WI38 (cell line): Measurements from ENCODE around the gene LINC01488.

Source experiments
- H3K4me3 ChIP-seq: 2 replicates; pipeline ENCODE4 v1.5.1; 2011; ENCODE audit warnings: low read depth, mild to moderate bottlenecking, control low read depth, low read length
- CTCF ChIP-seq: IDR thresholded peaks from 2 replicates; pipeline ENCODE4 v1.5.1; 2012; ENCODE audit warnings: low read depth, mild to moderate bottlenecking, control low read depth, low read length

LINC01488 gene

GRCh38 chr11:69515271-69516245 is 34.1 kb downstream of the LINC01488 start:
- H3K4me3 ChIP-seq: no peak overlapping the region
- no peak for TF ChIP-seq CTCF

- TF ChIP-seq CTCF: no peak
- H3K4me3 ChIP-seq: no peak overlapping the region
Measured at GRCh38 chr11:69516526-69516925, 35.1 kb downstream of the LINC01488 start.

GRCh38 chr11:69518081-69518950 is 36.9 kb downstream of the LINC01488 start:
- H3K4me3 ChIP-seq: no peak overlapping the region
- TF ChIP-seq CTCF: no peak

- no peak overlapping the region for H3K4me3 ChIP-seq
- no peak for TF ChIP-seq CTCF
Measured at GRCh38 chr11:69520186-69520916, 38.9 kb downstream of the LINC01488 start.

GRCh38 chr11:69521457-69521856 is 40.0 kb downstream of the LINC01488 start:
- TF ChIP-seq CTCF: no peak
- H3K4me3 ChIP-seq: no peak overlapping the region

GRCh38 chr11:69523453-69523852 is 42.0 kb downstream of the LINC01488 start:
- TF ChIP-seq CTCF: no peak

More at GRCh38 chr11:69523453-69523852, 42.0 kb downstream of the LINC01488 start:
- H3K4me3 ChIP-seq: no peak overlapping the region
